ENCODE data around the gene C1QB.

The C1QB gene

GRCh38 chr1:22691031-22691753 lies 38.2 kb downstream of the C1QB start:
- Histone ChIP-seq H3K36me3 (no peaks in the 10 kb centered on the region), H3K27me3 (ENCODE audit: insufficient read depth, low read depth, severe bottlenecking) (no peaks in the 10 kb centered on the region), H3K27ac (no peak overlapping the region), H3K4me3 (ENCODE audit: low read depth, low read length) (no peak overlapping the region), H3K9me3 (ENCODE audit: severe bottlenecking) (no peaks in the 10 kb centered on the region)
- no peak for DNase-seq
- no peak for TF ChIP-seq CTCF (IDR thresholded peaks at IDR 0.05; ENCODE audit: low read depth, low read length)

GRCh38 chr1:22694172-22694571 lies 41.1 kb downstream of the C1QB start:
- no peak overlapping the region for H3K4me3 ChIP-seq (ENCODE audit: low read depth, low read length)
- no peak overlapping the region for H3K27ac ChIP-seq
- H3K27me3 ChIP-seq (ENCODE audit: insufficient read depth, low read depth, severe bottlenecking): no peaks in the 10 kb centered on the region
- no peak for DNase-seq
- H3K36me3 ChIP-seq: no peaks in the 10 kb centered on the region
- no peaks in the 10 kb centered on the region for H3K9me3 ChIP-seq (ENCODE audit: severe bottlenecking)
- no peak for TF ChIP-seq CTCF (IDR thresholded peaks at IDR 0.05; ENCODE audit: low read depth, low read length)

- Histone ChIP-seq H3K36me3 (no peaks in the 10 kb centered on the region), H3K27me3 (ENCODE audit: insufficient read depth, low read depth, severe bottlenecking) (no peaks in the 10 kb centered on the region), H3K27ac (no peak overlapping the region), H3K4me3 (ENCODE audit: low read depth, low read length) (no peak overlapping the region), H3K9me3 (ENCODE audit: severe bottlenecking) (no peaks in the 10 kb centered on the region)
- no peak for TF ChIP-seq CTCF (IDR thresholded peaks at IDR 0.05; ENCODE audit: low read depth, low read length)
- no peak for DNase-seq
Measured at GRCh38 chr1:22696610-22697009, 43.6 kb downstream of the C1QB start.

GRCh38 chr1:22697980-22698379 lies 44.9 kb downstream of the C1QB start:
- no peak for DNase-seq
- H3K9me3 ChIP-seq (ENCODE audit: severe bottlenecking): no peaks in the 10 kb centered on the region
- TF ChIP-seq CTCF (IDR thresholded peaks at IDR 0.05; ENCODE audit: low read depth, low read length): no peak
- no peaks in the 10 kb centered on the region for H3K27me3 ChIP-seq (ENCODE audit: insufficient read depth, low read depth, severe bottlenecking)
- no peak overlapping the region for H3K27ac ChIP-seq
- no peaks in the 10 kb centered on the region for H3K36me3 ChIP-seq
- no peak overlapping the region for H3K4me3 ChIP-seq (ENCODE audit: low read depth, low read length)

- Histone ChIP-seq H3K27ac (no peak overlapping the region), H3K27me3 (ENCODE audit: insufficient read depth, low read depth, severe bottlenecking) (no peaks in the 10 kb centered on the region), H3K4me3 (ENCODE audit: low read depth, low read length) (no peak overlapping the region), H3K36me3 (no peaks in the 10 kb centered on the region), H3K9me3 (ENCODE audit: severe bottlenecking) (no peaks in the 10 kb centered on the region)
- no peak for TF ChIP-seq CTCF (IDR thresholded peaks at IDR 0.05; ENCODE audit: low read depth, low read length)
- DNase-seq: no peak
Measured at GRCh38 chr1:22699681-22700520, 46.9 kb downstream of the C1QB start.

All from WERI-Rb-1 (cell line).